ENCODE data around the gene PLAC9.

- TF ChIP-seq CTCF (IDR thresholded peaks at IDR 0.05; ENCODE audit: insufficient read depth, low read depth, low read length): no peak
- TF ChIP-seq EZH2 (IDR thresholded peaks at IDR 0.05; ENCODE audit: insufficient read depth, low read length): no peak
Measured at GRCh38 chr10:80157561-80157960, 25.0 kb downstream of the PLAC9 start.

Measured in astrocyte (in vitro differentiated cells and primary cell).